Epithelial cell of proximal tubule (primary cell): ENCODE data around the gene TBC1D17. TPM values are rescaled to one million over a fixed set of nuclear protein-coding genes. Genes with fewer than 3 reads are reported as not detected.

Source experiments
- DNase-seq: peaks from one replicate; pipeline ENCODE4 v3.0.0-alpha.2; 2011; ENCODE audit warnings: low read depth
- H3K4me3 ChIP-seq: 2 replicates; pipeline ENCODE4 v1.5.1; 2011; ENCODE audit warnings: low read depth, mild to moderate bottlenecking, low read length
- total RNA-seq: library from RNA; depleted of rRNA; stranded (reverse); fragments of >200 nt; gene quantifications from 2 replicates; pipeline ENCODE4 v1.2.3, GENCODE V29; 2015
- TF ChIP-seq, protein P1 (sequence below): conservative IDR thresholded peaks from 2 replicates; pipeline ENCODE4 v1.5.1; 2012; ENCODE audit warnings: low read depth, mild to moderate bottlenecking, low read length

Gene TBC1D17
- total RNA-seq, 1 donor from 2014 or later: 11.9 TPM

GRCh38 chr19:49861107-49861506 is 16.4 kb upstream of the TBC1D17 start:
- no peak for DNase-seq
- TF ChIP-seq, protein P1, sequence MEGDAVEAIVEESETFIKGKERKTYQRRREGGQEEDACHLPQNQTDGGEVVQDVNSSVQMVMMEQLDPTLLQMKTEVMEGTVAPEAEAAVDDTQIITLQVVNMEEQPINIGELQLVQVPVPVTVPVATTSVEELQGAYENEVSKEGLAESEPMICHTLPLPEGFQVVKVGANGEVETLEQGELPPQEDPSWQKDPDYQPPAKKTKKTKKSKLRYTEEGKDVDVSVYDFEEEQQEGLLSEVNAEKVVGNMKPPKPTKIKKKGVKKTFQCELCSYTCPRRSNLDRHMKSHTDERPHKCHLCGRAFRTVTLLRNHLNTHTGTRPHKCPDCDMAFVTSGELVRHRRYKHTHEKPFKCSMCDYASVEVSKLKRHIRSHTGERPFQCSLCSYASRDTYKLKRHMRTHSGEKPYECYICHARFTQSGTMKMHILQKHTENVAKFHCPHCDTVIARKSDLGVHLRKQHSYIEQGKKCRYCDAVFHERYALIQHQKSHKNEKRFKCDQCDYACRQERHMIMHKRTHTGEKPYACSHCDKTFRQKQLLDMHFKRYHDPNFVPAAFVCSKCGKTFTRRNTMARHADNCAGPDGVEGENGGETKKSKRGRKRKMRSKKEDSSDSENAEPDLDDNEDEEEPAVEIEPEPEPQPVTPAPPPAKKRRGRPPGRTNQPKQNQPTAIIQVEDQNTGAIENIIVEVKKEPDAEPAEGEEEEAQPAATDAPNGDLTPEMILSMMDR: no peak
- no peak overlapping the region for H3K4me3 ChIP-seq

- DNase-seq: no peak
- TF ChIP-seq, protein P1: no peak
- H3K4me3 ChIP-seq: no peak overlapping the region
Measured at GRCh38 chr19:49861541-49862378, 15.7 kb upstream of the TBC1D17 start.

DNA sequence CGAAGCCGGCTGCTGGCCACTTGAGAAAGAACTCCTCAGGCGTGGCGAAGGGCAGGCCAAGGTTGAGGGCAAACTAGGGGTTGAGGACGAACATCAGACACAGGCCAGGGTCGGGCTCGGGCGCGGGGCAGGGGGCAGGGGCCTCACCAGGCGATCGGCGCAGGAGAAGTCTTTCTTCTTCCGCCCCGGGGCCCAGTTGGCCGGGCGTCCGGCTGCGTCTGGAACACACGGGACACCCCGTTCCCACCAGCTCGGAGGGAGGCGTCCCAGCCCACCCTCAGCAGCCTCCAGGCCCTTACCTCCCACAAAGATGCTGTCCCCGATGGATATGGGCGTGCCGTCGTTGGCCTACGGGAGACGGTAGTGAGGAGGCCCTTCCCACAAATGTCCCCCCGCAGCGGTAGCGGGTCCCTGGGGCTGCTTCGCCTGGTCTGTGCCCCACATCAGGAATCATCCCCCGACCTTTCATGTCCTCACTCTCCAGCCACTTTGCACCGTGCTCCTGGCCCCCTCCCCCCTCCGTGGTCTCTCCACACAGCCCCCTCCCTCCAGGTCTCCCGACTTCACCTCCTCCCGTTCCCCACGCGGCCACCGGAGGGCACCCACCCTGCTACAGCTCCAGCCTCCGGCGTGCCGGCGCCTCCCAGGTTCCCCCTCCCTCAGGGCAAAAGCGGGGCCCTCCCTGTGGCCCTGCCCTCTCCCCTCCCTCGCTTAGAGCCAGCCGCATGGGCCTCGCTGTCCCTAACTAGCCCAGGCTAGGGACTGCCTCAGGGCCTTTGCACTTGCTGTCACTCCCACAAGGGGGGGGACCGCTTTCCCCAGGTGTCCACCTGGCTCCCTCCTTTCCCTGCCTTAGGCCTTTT is 14.9 kb upstream of the TBC1D17 start:
- no peak for DNase-seq
- no peak overlapping the region for H3K4me3 ChIP-seq
- TF ChIP-seq, protein P1: peak; percentile 27

- TF ChIP-seq, protein P1: no peak
- no peak overlapping the region for H3K4me3 ChIP-seq
- DNase-seq: no peak
Measured at GRCh38 chr19:49863254-49863934, 14.1 kb upstream of the TBC1D17 start.

GRCh38 chr19:49863935-49864320 is 13.6 kb upstream of the TBC1D17 start:
- DNase-seq: no peak
- TF ChIP-seq, protein P1: no peak
- no peak overlapping the region for H3K4me3 ChIP-seq

- H3K4me3 ChIP-seq: no peak overlapping the region
- DNase-seq: no peak
- TF ChIP-seq, protein P1: no peak
Measured at GRCh38 chr19:49864890-49865289, 12.6 kb upstream of the TBC1D17 start.
